Thyroid gland (tissue), 4 donors: ENCODE measurements around the gene PLEKHA1.

ENCODE experiments used
- POLR2A ChIP-seq, 2 donors: fragments of 450-650 bp; IDR thresholded peaks; one replicate each; pipeline ENCODE4 v1.6.1; 2017; ENCODE audit warnings: antibody characterized with exemption in 2 of 2, mild to moderate bottlenecking in 2 of 2, moderate library complexity in 1 of 2
- TF ChIP-seq, protein P1 (sequence below), 6 experiments: fragments of 200-600 bp in 3 of 6; fragments of 450-650 bp in 3 of 6; sonication (generic) in 3 of 6; IDR thresholded peaks; one replicate each; pipeline ENCODE4 v1.5.1; 2016 to 2019; ENCODE audit warnings: antibody characterized with exemption in 6 of 6, mild to moderate bottlenecking in 2 of 6, inconsistent platforms in 1 of 6, moderate library complexity in 1 of 6

DNA sequence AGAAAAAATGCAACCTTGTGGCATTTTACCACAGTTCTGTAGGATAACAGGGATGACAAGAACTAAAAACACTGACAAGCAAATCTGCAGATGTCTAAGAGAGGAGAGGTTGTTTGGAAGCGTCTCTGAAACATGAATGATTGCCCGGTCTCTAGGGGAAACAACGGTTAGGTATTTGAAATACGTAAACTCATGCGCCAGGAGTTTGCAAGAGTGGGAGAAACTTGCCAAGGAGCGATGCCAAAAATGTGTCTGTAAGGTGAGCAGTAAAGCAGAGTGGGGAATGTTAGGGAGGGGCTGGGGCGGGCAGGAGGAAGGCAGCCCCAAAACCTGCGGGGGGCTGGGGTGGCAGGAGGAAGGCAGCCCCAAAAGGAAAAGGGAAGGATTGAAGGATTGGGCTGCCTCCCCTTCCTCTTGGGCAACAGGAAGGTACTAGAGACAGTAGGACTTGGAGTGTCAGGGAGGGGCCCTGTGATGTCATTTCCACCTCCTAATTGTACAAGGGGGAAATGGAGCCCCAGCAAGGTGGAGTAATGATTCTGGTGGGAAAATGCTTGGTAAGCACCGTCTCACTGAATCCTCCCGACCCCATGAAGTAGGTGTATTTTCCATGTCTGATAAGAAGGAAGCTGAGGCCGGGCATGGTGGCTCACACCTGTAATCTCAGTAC, 33.2 kb upstream of the PLEKHA1 start:
- TF ChIP-seq, protein P1, sequence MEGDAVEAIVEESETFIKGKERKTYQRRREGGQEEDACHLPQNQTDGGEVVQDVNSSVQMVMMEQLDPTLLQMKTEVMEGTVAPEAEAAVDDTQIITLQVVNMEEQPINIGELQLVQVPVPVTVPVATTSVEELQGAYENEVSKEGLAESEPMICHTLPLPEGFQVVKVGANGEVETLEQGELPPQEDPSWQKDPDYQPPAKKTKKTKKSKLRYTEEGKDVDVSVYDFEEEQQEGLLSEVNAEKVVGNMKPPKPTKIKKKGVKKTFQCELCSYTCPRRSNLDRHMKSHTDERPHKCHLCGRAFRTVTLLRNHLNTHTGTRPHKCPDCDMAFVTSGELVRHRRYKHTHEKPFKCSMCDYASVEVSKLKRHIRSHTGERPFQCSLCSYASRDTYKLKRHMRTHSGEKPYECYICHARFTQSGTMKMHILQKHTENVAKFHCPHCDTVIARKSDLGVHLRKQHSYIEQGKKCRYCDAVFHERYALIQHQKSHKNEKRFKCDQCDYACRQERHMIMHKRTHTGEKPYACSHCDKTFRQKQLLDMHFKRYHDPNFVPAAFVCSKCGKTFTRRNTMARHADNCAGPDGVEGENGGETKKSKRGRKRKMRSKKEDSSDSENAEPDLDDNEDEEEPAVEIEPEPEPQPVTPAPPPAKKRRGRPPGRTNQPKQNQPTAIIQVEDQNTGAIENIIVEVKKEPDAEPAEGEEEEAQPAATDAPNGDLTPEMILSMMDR (IDR thresholded peaks at IDR 0.05), result no peak
- TF ChIP-seq POLR2A (IDR thresholded peaks at IDR 0.05), result no peak
